H1 (cell line): Measurements from ENCODE around the gene ATXN7L3. TPM values are rescaled to one million over a fixed set of nuclear protein-coding genes. Genes with fewer than 3 reads are reported as not detected.

Source experiments
- CTCF ChIA-PET: fragments of 300-600 bp; sonication (Branson Sonifier 250); formaldehyde crosslinking; loops from one replicate; lab custom pipeline; 2021; ENCODE audit not compliant: partially characterized antibody; lab: Charles Lee
- POLR2A ChIA-PET: fragments of 300-600 bp; sonication (Branson Sonifier 250); formaldehyde crosslinking; loops from one replicate; lab custom pipeline; 2021; ENCODE audit warnings: inconsistent platforms; ENCODE audit not compliant: partially characterized antibody; lab: Charles Lee
- DNase-seq, 2 experiments: peaks; one replicate each; pipeline versions ENCODE4 v3.0.0 to v3.0.0-alpha.2; 2010 to 2022; ENCODE audit warnings: low spot score in 2 of 2, low read depth in 1 of 2, mixed read lengths in 1 of 2
- FAIRE-seq: peaks from 2 replicates; lab custom pipeline; 2011; peaks lifted over from hg19 to GRCh38; lab: Jason Lieb, UNC
- H2AFZ ChIP-seq: 2 replicates; pipeline ENCODE4 v1.8.1; 2012; ENCODE audit warnings: low read length, inconsistent platforms
- H2AK5ac ChIP-seq: 2 replicates; pipeline ENCODE4 v1.6.1; 2013; ENCODE audit warnings: low read depth, low read length
- H2BK120ac ChIP-seq: replicated peaks from 2 replicates; pipeline ENCODE3; 2013; ENCODE audit warnings: low read depth, low read length, inconsistent platforms
- H2BK12ac ChIP-seq: 2 replicates; pipeline ENCODE4 v1.6.1; 2013; ENCODE audit warnings: low read depth, low read length
- H2BK15ac ChIP-seq: 2 replicates; pipeline ENCODE4 v1.6.1; 2013; ENCODE audit warnings: low read length
- H2BK20ac ChIP-seq: 2 replicates; pipeline ENCODE4 v1.6.1; 2013; ENCODE audit warnings: low read length
- H2BK5ac ChIP-seq: 2 replicates; pipeline ENCODE4 v1.6.1; 2013; ENCODE audit warnings: low read depth, low read length
- H3K14ac ChIP-seq: 2 replicates; pipeline ENCODE4 v1.6.1; 2013; ENCODE audit warnings: inconsistent platforms; ENCODE audit not compliant: insufficient read length
- H3K18ac ChIP-seq: 2 replicates; pipeline ENCODE4 v1.6.1; 2013; ENCODE audit warnings: low read length; ENCODE audit errors: extremely low read depth
- H3K23ac ChIP-seq: 2 replicates; pipeline ENCODE4 v1.6.1; 2013; ENCODE audit warnings: inconsistent platforms; ENCODE audit not compliant: insufficient read length
- H3K23me2 ChIP-seq: 2 replicates; pipeline ENCODE4 v1.6.1; 2013; ENCODE audit warnings: low read depth, low read length
- H3K27ac ChIP-seq: 2 replicates; pipeline ENCODE4 v1.6.1; 2011; ENCODE audit warnings: low read depth, low read length, inconsistent platforms
- H3K27me3 ChIP-seq, 4 experiments: replicated peaks in 1 of 4; 1 replicate in 1 of 4; 2 replicates in 3 of 4; pipeline versions ENCODE4 v1.6.1 to v1.8.1; 2011 to 2013; ENCODE audit warnings: low read length in 3 of 4, mild to moderate bottlenecking in 3 of 4, inconsistent platforms in 2 of 4, mixed read lengths in 2 of 4, moderate library complexity in 1 of 4; ENCODE audit not compliant: control insufficient read depth in 3 of 4, insufficient read depth in 3 of 4; ENCODE audit errors: extremely low read depth in 1 of 4
- H3K36me3 ChIP-seq, 4 experiments: 2 replicates each; pipeline versions ENCODE4 v1.6.1 to v1.8.1; 2011 to 2013; ENCODE audit warnings: mild to moderate bottlenecking in 4 of 4, low read length in 3 of 4, moderate library complexity in 2 of 4, control low read depth in 1 of 4, inconsistent platforms in 1 of 4; ENCODE audit not compliant: insufficient read depth in 4 of 4, control insufficient read depth in 2 of 4
- H3K4ac ChIP-seq: replicated peaks from 2 replicates; pipeline ENCODE3; 2013; ENCODE audit warnings: low read length, low read depth, mixed read lengths, inconsistent platforms; ENCODE audit not compliant: insufficient read length
- H3K4me1 ChIP-seq, 4 experiments: replicated peaks in 1 of 4; 1 replicate in 1 of 4; 2 replicates in 3 of 4; pipeline versions ENCODE4 v1.6.1 to v1.8.1; 2011 to 2013; ENCODE audit warnings: low read length in 3 of 4, inconsistent platforms in 2 of 4, mixed read lengths in 1 of 4; ENCODE audit not compliant: insufficient read depth in 4 of 4, control insufficient read depth in 3 of 4
- H3K4me2 ChIP-seq, 2 experiments: 2 replicates each; pipeline versions ENCODE4 v1.6.1 to v1.8.1; 2011 to 2013; ENCODE audit warnings: low read depth in 2 of 2, low read length in 2 of 2, control low read depth in 1 of 2, inconsistent platforms in 1 of 2, mild to moderate bottlenecking in 1 of 2; ENCODE audit not compliant: insufficient read depth in 1 of 2
- H3K4me3 ChIP-seq, 4 experiments: fragments of 200-600, 300-600 bp in 1 of 4; sonication (generic), shearing (Covaris generic), sonication (Bioruptor Twin) in 1 of 4; 2 replicates each; pipeline versions ENCODE4 v1.5.1 to v1.8.1; 2011 to 2016; ENCODE audit warnings: low read length in 4 of 4, low read depth in 3 of 4, control low read depth in 2 of 4, inconsistent platforms in 2 of 4, mild to moderate bottlenecking in 2 of 4, mixed read lengths in 1 of 4, moderate library complexity in 1 of 4; ENCODE audit not compliant: insufficient read depth in 2 of 4; ENCODE audit errors: extremely low read depth in 1 of 4
- H3K56ac ChIP-seq: replicated peaks from 2 replicates; pipeline ENCODE3; 2013; ENCODE audit warnings: low read depth, mild to moderate bottlenecking, mixed read lengths, low read length, inconsistent platforms; ENCODE audit not compliant: insufficient read length
- H3K79me1 ChIP-seq: 2 replicates; pipeline ENCODE4 v1.6.1; 2013; ENCODE audit warnings: low read depth, low read length, control low read depth
- H3K79me2 ChIP-seq, 2 experiments: 2 replicates each; pipeline versions ENCODE4 v1.6.1 to v1.8.1; 2012 to 2013; ENCODE audit warnings: low read length in 2 of 2, mild to moderate bottlenecking in 2 of 2, inconsistent platforms in 1 of 2; ENCODE audit not compliant: insufficient read depth in 2 of 2, control insufficient read depth in 1 of 2
- H3K9ac ChIP-seq, 4 experiments: replicated peaks in 1 of 4; 1 replicate in 1 of 4; 2 replicates in 3 of 4; pipeline versions ENCODE4 v1.6.1 to v1.8.1; 2011 to 2013; ENCODE audit warnings: low read depth in 3 of 4, low read length in 3 of 4, control low read depth in 2 of 4, mild to moderate bottlenecking in 2 of 4, moderate library complexity in 2 of 4, inconsistent platforms in 1 of 4; ENCODE audit errors: extremely low read depth in 1 of 4
- H3K9me3 ChIP-seq, 2 experiments: 2 replicates each; pipeline versions ENCODE4 v1.6.1 to v1.8.1; 2012 to 2013; ENCODE audit warnings: mild to moderate bottlenecking in 2 of 2, moderate library complexity in 2 of 2, control low read depth in 1 of 2, inconsistent platforms in 1 of 2, low read depth in 1 of 2, low read length in 1 of 2, mixed read lengths in 1 of 2; ENCODE audit not compliant: insufficient read depth in 2 of 2
- H4K20me1 ChIP-seq, 2 experiments: replicated peaks in 1 of 2; 2 replicates each; pipeline versions ENCODE3 to v1.8.1; 2011 to 2013; ENCODE audit warnings: inconsistent platforms in 2 of 2, low read length in 2 of 2, mild to moderate bottlenecking in 1 of 2; ENCODE audit not compliant: insufficient read depth in 2 of 2, control insufficient read depth in 1 of 2
- H4K5ac ChIP-seq: 2 replicates; pipeline ENCODE4 v1.6.1; 2013; ENCODE audit warnings: low read length, low read depth, mixed read lengths, inconsistent platforms; ENCODE audit not compliant: insufficient read length
- H4K8ac ChIP-seq: 2 replicates; pipeline ENCODE4 v1.8.0; 2013; ENCODE audit warnings: mild to moderate bottlenecking, moderate library complexity, low read length, inconsistent platforms; ENCODE audit not compliant: insufficient read depth; ENCODE audit errors: extremely low read depth
- H4K91ac ChIP-seq: replicated peaks from 2 replicates; pipeline ENCODE3; 2013; ENCODE audit warnings: low read length, mixed read lengths, inconsistent platforms; ENCODE audit not compliant: insufficient read length
- ASH2L ChIP-seq: fragments of 200-600, 300-600 bp; sonication (generic); IDR thresholded peaks from one replicate; pipeline ENCODE4 v1.7.1; 2017; ENCODE audit warnings: low read length
- BCL11A ChIP-seq, 2 experiments: IDR thresholded peaks; one replicate each; pipeline ENCODE4 v1.6.1; 2011; ENCODE audit warnings: low read depth in 2 of 2, low read length in 2 of 2, mild to moderate bottlenecking in 2 of 2
- CTCF ChIP-seq, 3 experiments: IDR thresholded peaks; 1 replicate in 2 of 3; 2 replicates in 1 of 3; pipeline versions ENCODE4 v1.5.1 to v1.6.1; 2011; ENCODE audit warnings: low read length in 3 of 3, mild to moderate bottlenecking in 3 of 3, inconsistent platforms in 2 of 3, low read depth in 1 of 3, moderate library complexity in 1 of 3; ENCODE audit not compliant: insufficient read depth in 1 of 3; ENCODE audit errors: control extremely low read depth in 1 of 3
- NRF1 ChIP-seq: IDR thresholded peaks from 2 replicates; pipeline ENCODE4 v1.6.1; 2011; ENCODE audit warnings: mild to moderate bottlenecking, low read depth, low read length, improper control_type of control experiment
- SAP30 ChIP-seq: fragments of 300-600 bp; sonication (generic); IDR thresholded peaks from 2 replicates; pipeline ENCODE4 v1.7.1; 2012; ENCODE audit warnings: low read length, moderate library complexity, mild to moderate bottlenecking, inconsistent platforms; ENCODE audit not compliant: insufficient read depth, insufficient replicate concordance
- SIX5 ChIP-seq: IDR thresholded peaks from 2 replicates; pipeline ENCODE4 v1.6.1; 2011; ENCODE audit warnings: mild to moderate bottlenecking, low read depth, low read length
- TEAD4 ChIP-seq: IDR thresholded peaks from 2 replicates; pipeline ENCODE4 v1.6.1; 2012; ENCODE audit warnings: low read depth, low read length, inconsistent platforms, mixed read lengths
- USF2 ChIP-seq: IDR thresholded peaks from 2 replicates; pipeline ENCODE4 v1.6.1; 2011; ENCODE audit warnings: low read length, improper control_type of control experiment
- WGBS, 2 experiments: shearing (Covaris generic) in 1 of 2; methylation state at CpG; one replicate each; pipeline versions ENCODE4 v1.1.6 to v1.1.7; 2013 to 2015; ENCODE audit warnings: low lambda C conversion rate in 2 of 2, mixed read lengths in 2 of 2, inconsistent platforms in 1 of 2, low coverage in 1 of 2, missing lambda C conversion rate in 1 of 2; ENCODE audit not compliant: insufficient replicate concordance in 2 of 2, insufficient coverage in 1 of 2, insufficient read length in 1 of 2; ENCODE audit errors: extremely low coverage in 1 of 2, missing lambda C conversion rate in 1 of 2; 5-methylcytosine and 5-hydroxymethylcytosine counted together
- polyA plus RNA-seq, 7 experiments: library from polyadenylated mRNA; depleted of rRNA in 3 of 7; stranded (reverse) in 5 of 7; unstranded in 2 of 7; fragments of >200 nt in 5 of 7; fragments of 200-250 nt in 2 of 7; gene quantifications; 1 replicate in 5 of 7; 2 replicates in 1 of 7; 4 replicates in 1 of 7; pipeline versions ENCODE4 v1.2.1 to v1.2.3, GENCODE V29; 2011 to 2013; ENCODE audit warnings: missing spikeins in 2 of 7, mixed read lengths in 2 of 7
- total RNA-seq: library from RNA; stranded (reverse); fragmentation: NEBNext Ultra II Directional; extraction: Animal tissue kit (Norgen Biotek cat#: 25700); gene quantifications from 2 replicates; pipeline ENCODE4 v1.2.1, GENCODE V29; 2021

Gene ATXN7L3
- total and polyA plus RNA-seq, 2 of the 8 experiments (the other 6 are each of a cell fraction or from before 2014, with no cell fraction given) = 53.7 to 103 TPM

- Histone ChIP-seq H3K27me3 (no peaks in the 10 kb centered on the region), H3K9me3 (no peaks in the 10 kb centered on the region), H3K4me3 (no peak overlapping the region), H4K8ac (peak overlapping the region; percentile 78; the same call in 1 of the 2 replicates), H2BK12ac (no peak overlapping the region), H3K36me3 (peaks cover 24 to 45% (median 32%) of the 10 kb centered on the region in 4 experiments), H3K79me1 (no peaks in the 10 kb centered on the region; the same call in none of the 2 replicates), H3K14ac (no peak overlapping the region), H3K18ac (no peak overlapping the region), H4K5ac (no peak overlapping the region), H3K4ac (no peak overlapping the region), H2AK5ac (no peak overlapping the region), H4K91ac (peak overlapping the region; percentile 68), H3K23me2 (peaks cover 3% of the 10 kb centered on the region; the same call in 1 of the 2 replicates), H3K9ac (no peak overlapping the region), H4K20me1 (peaks cover 0 to 20% of the 10 kb centered on the region in 2 experiments), H3K4me2 (no peak overlapping the region), H2BK120ac (no peak overlapping the region), H3K56ac (no peak overlapping the region), H2BK15ac (no peak overlapping the region), H3K23ac (no peak overlapping the region), H2AFZ (no peak overlapping the region), H2BK20ac (no peak overlapping the region), H3K4me1 (peaks cover 0 to 21% (median 15%) of the 10 kb centered on the region in 4 experiments; a peak in 6 of 7 replicates), H3K79me2 (peaks cover 0 to 20% of the 10 kb centered on the region in 2 experiments; a peak in 3 of 4 replicates), H3K27ac (no peak overlapping the region), H2BK5ac (0 out of 2 replicates have a peak overlapping the region, but pooled peaks have one; percentile 27)
- CTCF ChIA-PET = interaction anchor here (0.8 to 1.5 kb wide), 5 partner anchors 10 to 136 kb away, joined by 3 to 4 read pairs (median 3); no protein-coding TSS in a partner anchor
- POLR2A ChIA-PET = interaction anchor here (1.2 to 2.0 kb wide), 2 partner anchors 9 to 23 kb away, joined by 3 to 5 read pairs; partner anchors contain the start of gene ASB16
- 87% methylated on average over 14 of the region's 14 CpGs; no CpG with 5 or more reads in 1 of the 2 experiments for WGBS, 2 experiments
- FAIRE-seq (no peak), DNase-seq (no peak)
- TF ChIP-seq ASH2L (no peak), CTCF (IDR thresholded peaks at IDR 0.05; ENCODE audit: control extremely low read depth in 1 of 3, insufficient read depth in 1 of 3, low read depth in 1 of 3, low read length in 3 of 3) (no peak), SIX5 (no peak), SAP30 (no peak), BCL11A (IDR thresholded peaks at IDR 0.05; ENCODE audit: low read depth in 2 of 2, low read length in 2 of 2) (no peak), TEAD4 (no peak), NRF1 (no peak), USF2 (no peak)
Observed at GRCh38 chr17:44193326-44194084, 6.2 kb downstream of the ATXN7L3 start.
